H1 (cell line): Measurements from ENCODE around the gene OTOF. TPM values are rescaled to one million over a fixed set of nuclear protein-coding genes. Genes with fewer than 3 reads are reported as not detected.

Experiments used
- CTCF ChIA-PET: fragments of 300-600 bp; sonication (Branson Sonifier 250); formaldehyde crosslinking; loops from one replicate; lab custom pipeline; 2021; ENCODE audit not compliant: partially characterized antibody; lab: Charles Lee
- POLR2A ChIA-PET: fragments of 300-600 bp; sonication (Branson Sonifier 250); formaldehyde crosslinking; loops from one replicate; lab custom pipeline; 2021; ENCODE audit warnings: inconsistent platforms; ENCODE audit not compliant: partially characterized antibody; lab: Charles Lee
- DNase-seq, 2 experiments: peaks; one replicate each; pipeline versions ENCODE4 v3.0.0 to v3.0.0-alpha.2; 2010 to 2022; ENCODE audit warnings: low spot score in 2 of 2, low read depth in 1 of 2, mixed read lengths in 1 of 2
- FAIRE-seq: peaks from 2 replicates; lab custom pipeline; 2011; peaks lifted over from hg19 to GRCh38; lab: Jason Lieb, UNC
- H2AFZ ChIP-seq: 2 replicates; pipeline ENCODE4 v1.8.1; 2012; ENCODE audit warnings: low read length, inconsistent platforms
- H2AK5ac ChIP-seq: 2 replicates; pipeline ENCODE4 v1.6.1; 2013; ENCODE audit warnings: low read depth, low read length
- H2BK120ac ChIP-seq: replicated peaks from 2 replicates; pipeline ENCODE3; 2013; ENCODE audit warnings: low read depth, low read length, inconsistent platforms
- H2BK12ac ChIP-seq: 2 replicates; pipeline ENCODE4 v1.6.1; 2013; ENCODE audit warnings: low read depth, low read length
- H2BK15ac ChIP-seq: 2 replicates; pipeline ENCODE4 v1.6.1; 2013; ENCODE audit warnings: low read length
- H2BK20ac ChIP-seq: 2 replicates; pipeline ENCODE4 v1.6.1; 2013; ENCODE audit warnings: low read length
- H2BK5ac ChIP-seq: 2 replicates; pipeline ENCODE4 v1.6.1; 2013; ENCODE audit warnings: low read depth, low read length
- H3K14ac ChIP-seq: 2 replicates; pipeline ENCODE4 v1.6.1; 2013; ENCODE audit warnings: inconsistent platforms; ENCODE audit not compliant: insufficient read length
- H3K18ac ChIP-seq: 2 replicates; pipeline ENCODE4 v1.6.1; 2013; ENCODE audit warnings: low read length; ENCODE audit errors: extremely low read depth
- H3K23ac ChIP-seq: 2 replicates; pipeline ENCODE4 v1.6.1; 2013; ENCODE audit warnings: inconsistent platforms; ENCODE audit not compliant: insufficient read length
- H3K23me2 ChIP-seq: 2 replicates; pipeline ENCODE4 v1.6.1; 2013; ENCODE audit warnings: low read depth, low read length
- H3K27ac ChIP-seq: 2 replicates; pipeline ENCODE4 v1.6.1; 2011; ENCODE audit warnings: low read depth, low read length, inconsistent platforms
- H3K27me3 ChIP-seq, 4 experiments: replicated peaks in 1 of 4; 1 replicate in 1 of 4; 2 replicates in 3 of 4; pipeline versions ENCODE4 v1.6.1 to v1.8.1; 2011 to 2013; ENCODE audit warnings: low read length in 3 of 4, mild to moderate bottlenecking in 3 of 4, inconsistent platforms in 2 of 4, mixed read lengths in 2 of 4, moderate library complexity in 1 of 4; ENCODE audit not compliant: control insufficient read depth in 3 of 4, insufficient read depth in 3 of 4; ENCODE audit errors: extremely low read depth in 1 of 4
- H3K36me3 ChIP-seq, 4 experiments: 2 replicates each; pipeline versions ENCODE4 v1.6.1 to v1.8.1; 2011 to 2013; ENCODE audit warnings: mild to moderate bottlenecking in 4 of 4, low read length in 3 of 4, moderate library complexity in 2 of 4, control low read depth in 1 of 4, inconsistent platforms in 1 of 4; ENCODE audit not compliant: insufficient read depth in 4 of 4, control insufficient read depth in 2 of 4
- H3K4ac ChIP-seq: replicated peaks from 2 replicates; pipeline ENCODE3; 2013; ENCODE audit warnings: low read length, low read depth, mixed read lengths, inconsistent platforms; ENCODE audit not compliant: insufficient read length
- H3K4me1 ChIP-seq, 4 experiments: replicated peaks in 1 of 4; 1 replicate in 1 of 4; 2 replicates in 3 of 4; pipeline versions ENCODE4 v1.6.1 to v1.8.1; 2011 to 2013; ENCODE audit warnings: low read length in 3 of 4, inconsistent platforms in 2 of 4, mixed read lengths in 1 of 4; ENCODE audit not compliant: insufficient read depth in 4 of 4, control insufficient read depth in 3 of 4
- H3K4me2 ChIP-seq, 2 experiments: 2 replicates each; pipeline versions ENCODE4 v1.6.1 to v1.8.1; 2011 to 2013; ENCODE audit warnings: low read depth in 2 of 2, low read length in 2 of 2, control low read depth in 1 of 2, inconsistent platforms in 1 of 2, mild to moderate bottlenecking in 1 of 2; ENCODE audit not compliant: insufficient read depth in 1 of 2
- H3K4me3 ChIP-seq, 4 experiments: fragments of 200-600, 300-600 bp in 1 of 4; sonication (generic), shearing (Covaris generic), sonication (Bioruptor Twin) in 1 of 4; 2 replicates each; pipeline versions ENCODE4 v1.5.1 to v1.8.1; 2011 to 2016; ENCODE audit warnings: low read length in 4 of 4, low read depth in 3 of 4, control low read depth in 2 of 4, inconsistent platforms in 2 of 4, mild to moderate bottlenecking in 2 of 4, mixed read lengths in 1 of 4, moderate library complexity in 1 of 4; ENCODE audit not compliant: insufficient read depth in 2 of 4; ENCODE audit errors: extremely low read depth in 1 of 4
- H3K56ac ChIP-seq: replicated peaks from 2 replicates; pipeline ENCODE3; 2013; ENCODE audit warnings: low read depth, mild to moderate bottlenecking, mixed read lengths, low read length, inconsistent platforms; ENCODE audit not compliant: insufficient read length
- H3K79me1 ChIP-seq: 2 replicates; pipeline ENCODE4 v1.6.1; 2013; ENCODE audit warnings: low read depth, low read length, control low read depth
- H3K79me2 ChIP-seq, 2 experiments: 2 replicates each; pipeline versions ENCODE4 v1.6.1 to v1.8.1; 2012 to 2013; ENCODE audit warnings: low read length in 2 of 2, mild to moderate bottlenecking in 2 of 2, inconsistent platforms in 1 of 2; ENCODE audit not compliant: insufficient read depth in 2 of 2, control insufficient read depth in 1 of 2
- H3K9ac ChIP-seq, 4 experiments: replicated peaks in 1 of 4; 1 replicate in 1 of 4; 2 replicates in 3 of 4; pipeline versions ENCODE4 v1.6.1 to v1.8.1; 2011 to 2013; ENCODE audit warnings: low read depth in 3 of 4, low read length in 3 of 4, control low read depth in 2 of 4, mild to moderate bottlenecking in 2 of 4, moderate library complexity in 2 of 4, inconsistent platforms in 1 of 4; ENCODE audit errors: extremely low read depth in 1 of 4
- H3K9me3 ChIP-seq, 2 experiments: 2 replicates each; pipeline versions ENCODE4 v1.6.1 to v1.8.1; 2012 to 2013; ENCODE audit warnings: mild to moderate bottlenecking in 2 of 2, moderate library complexity in 2 of 2, control low read depth in 1 of 2, inconsistent platforms in 1 of 2, low read depth in 1 of 2, low read length in 1 of 2, mixed read lengths in 1 of 2; ENCODE audit not compliant: insufficient read depth in 2 of 2
- H4K20me1 ChIP-seq, 2 experiments: replicated peaks in 1 of 2; 2 replicates each; pipeline versions ENCODE3 to v1.8.1; 2011 to 2013; ENCODE audit warnings: inconsistent platforms in 2 of 2, low read length in 2 of 2, mild to moderate bottlenecking in 1 of 2; ENCODE audit not compliant: insufficient read depth in 2 of 2, control insufficient read depth in 1 of 2
- H4K5ac ChIP-seq: 2 replicates; pipeline ENCODE4 v1.6.1; 2013; ENCODE audit warnings: low read length, low read depth, mixed read lengths, inconsistent platforms; ENCODE audit not compliant: insufficient read length
- H4K8ac ChIP-seq: 2 replicates; pipeline ENCODE4 v1.8.0; 2013; ENCODE audit warnings: mild to moderate bottlenecking, moderate library complexity, low read length, inconsistent platforms; ENCODE audit not compliant: insufficient read depth; ENCODE audit errors: extremely low read depth
- H4K91ac ChIP-seq: replicated peaks from 2 replicates; pipeline ENCODE3; 2013; ENCODE audit warnings: low read length, mixed read lengths, inconsistent platforms; ENCODE audit not compliant: insufficient read length
- JUN ChIP-seq: IDR thresholded peaks from 2 replicates; pipeline ENCODE4 v1.6.1; 2011; ENCODE audit warnings: low read depth, mild to moderate bottlenecking, improper control_type of control experiment, low read length
- WGBS, 2 experiments: shearing (Covaris generic) in 1 of 2; methylation state at CpG; one replicate each; pipeline versions ENCODE4 v1.1.6 to v1.1.7; 2013 to 2015; ENCODE audit warnings: low lambda C conversion rate in 2 of 2, mixed read lengths in 2 of 2, inconsistent platforms in 1 of 2, low coverage in 1 of 2, missing lambda C conversion rate in 1 of 2; ENCODE audit not compliant: insufficient replicate concordance in 2 of 2, insufficient coverage in 1 of 2, insufficient read length in 1 of 2; ENCODE audit errors: extremely low coverage in 1 of 2, missing lambda C conversion rate in 1 of 2; 5-methylcytosine and 5-hydroxymethylcytosine counted together
- polyA plus RNA-seq, 7 experiments: library from polyadenylated mRNA; depleted of rRNA in 3 of 7; stranded (reverse) in 5 of 7; unstranded in 2 of 7; fragments of >200 nt in 5 of 7; fragments of 200-250 nt in 2 of 7; gene quantifications; 1 replicate in 5 of 7; 2 replicates in 1 of 7; 4 replicates in 1 of 7; pipeline versions ENCODE4 v1.2.1 to v1.2.3, GENCODE V29; 2011 to 2013; ENCODE audit warnings: missing spikeins in 2 of 7, mixed read lengths in 2 of 7
- total RNA-seq: library from RNA; stranded (reverse); fragmentation: NEBNext Ultra II Directional; extraction: Animal tissue kit (Norgen Biotek cat#: 25700); gene quantifications from 2 replicates; pipeline ENCODE4 v1.2.1, GENCODE V29; 2021

The OTOF gene
- total and polyA plus RNA-seq, 2 of the 8 experiments (the other 6 are each of a cell fraction or from before 2014, with no cell fraction given) = 0.06 TPM; not detected in 1

DNA sequence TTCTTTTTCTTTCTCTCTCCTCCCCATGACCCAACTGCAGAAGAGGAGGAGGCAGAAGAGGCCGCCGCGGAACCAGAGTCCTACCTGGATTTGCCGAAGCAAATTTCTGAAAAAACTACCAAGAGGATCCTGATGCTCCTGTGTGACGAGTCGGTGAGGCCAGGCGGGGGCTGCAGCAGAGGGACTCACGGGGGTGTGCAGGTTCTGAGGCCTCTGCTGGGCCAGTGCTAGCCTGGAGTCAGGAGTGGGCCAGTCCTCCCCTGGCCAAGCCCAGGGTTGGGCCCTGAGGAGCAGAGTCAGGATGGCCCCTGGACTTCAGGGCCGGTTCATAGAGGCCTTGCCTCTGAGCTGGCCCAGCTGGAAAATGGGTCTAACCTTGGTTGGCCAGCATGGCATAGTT, 29.3 kb downstream of the OTOF start:
- Histone ChIP-seq H2BK5ac (no peak overlapping the region), H4K91ac (no peak overlapping the region), H3K23ac (no peak overlapping the region), H3K4me1 (no peaks in the 10 kb centered on the region), H3K27me3 (no peaks in the 10 kb centered on the region), H3K18ac (no peak overlapping the region), H2AFZ (no peak overlapping the region), H3K4me2 (no peak overlapping the region), H4K20me1 (no peaks in the 10 kb centered on the region), H4K5ac (no peak overlapping the region), H3K4me3 (no peak overlapping the region), H2AK5ac (no peak overlapping the region), H3K14ac (no peak overlapping the region), H3K79me2 (no peaks in the 10 kb centered on the region), H3K9ac (no peak overlapping the region), H3K9me3 (no peaks in the 10 kb centered on the region), H2BK20ac (no peak overlapping the region), H3K23me2 (no peaks in the 10 kb centered on the region), H2BK15ac (no peak overlapping the region), H4K8ac (no peak overlapping the region), H3K56ac (no peak overlapping the region), H2BK120ac (no peak overlapping the region), H2BK12ac (no peak overlapping the region), H3K4ac (no peak overlapping the region), H3K27ac (no peak overlapping the region), H3K79me1 (no peaks in the 10 kb centered on the region), H3K36me3 (no peaks in the 10 kb centered on the region)
- no peak for TF ChIP-seq JUN
- 91% methylated on average over 9 of the region's 9 CpGs; no CpG with 5 or more reads in 1 of the 2 experiments for WGBS, 2 experiments
- FAIRE-seq = no peak
- ChIA-PET CTCF (interaction anchor here (0.8 to 2.6 kb wide), 4 partner anchors 12 to 21 kb away, joined by 3 to 9 read pairs (median 8); no protein-coding TSS in a partner anchor), POLR2A (interaction anchor here (0.7 to 1.3 kb wide), 2 partner anchors 10 to 61 kb away, joined by 3 to 4 read pairs; no protein-coding TSS in a partner anchor)
- peak in 1 of 2 experiments; percentile 43 for DNase-seq
